Measurements from ENCODE around the gene MCTP2. TPM values are rescaled to one million over a fixed set of nuclear protein-coding genes. Genes with fewer than 3 reads are reported as not detected.

Gene MCTP2
- total RNA-seq, 1 donor from 2014 or later: 1.5 TPM

- H3K27me3 Mint-ChIP-seq (ENCODE audit: unreplicated experiment): peaks cover 4% of the 10 kb centered on the region
- no peak overlapping the region for H3K4me3 Mint-ChIP-seq (ENCODE audit: unreplicated experiment)
- TF ChIP-seq CTCF (IDR thresholded peaks at IDR 0.05; ENCODE audit: unreplicated experiment): peak; percentile 89
- peaks cover 24% of the 10 kb centered on the region for H3K4me1 Mint-ChIP-seq (ENCODE audit: unreplicated experiment)
- DNase-seq (ENCODE audit: low spot score): peak; percentile 45
- no peaks in the 10 kb centered on the region for H3K9me3 Mint-ChIP-seq (ENCODE audit: unreplicated experiment)
- no peak overlapping the region for H3K27ac Mint-ChIP-seq (ENCODE audit: unreplicated experiment)
- H3K36me3 Mint-ChIP-seq (ENCODE audit: low read depth, unreplicated experiment): no peaks in the 10 kb centered on the region
Observed at GRCh38 chr15:94327356-94327936, 96.1 kb downstream of the MCTP2 start.

- no peak for TF ChIP-seq CTCF (IDR thresholded peaks at IDR 0.05; ENCODE audit: unreplicated experiment)
- H3K27me3 Mint-ChIP-seq (ENCODE audit: unreplicated experiment): peaks cover 3% of the 10 kb centered on the region
- no peaks in the 10 kb centered on the region for H3K36me3 Mint-ChIP-seq (ENCODE audit: low read depth, unreplicated experiment)
- no peak overlapping the region for H3K4me3 Mint-ChIP-seq (ENCODE audit: unreplicated experiment)
- no peaks in the 10 kb centered on the region for H3K9me3 Mint-ChIP-seq (ENCODE audit: unreplicated experiment)
- peaks cover 7% of the 10 kb centered on the region for H3K4me1 Mint-ChIP-seq (ENCODE audit: unreplicated experiment)
- DNase-seq (ENCODE audit: low spot score): no peak
- no peak overlapping the region for H3K27ac Mint-ChIP-seq (ENCODE audit: unreplicated experiment)
Observed at GRCh38 chr15:94331731-94332130, 100.4 kb downstream of the MCTP2 start.

- no peaks in the 10 kb centered on the region for H3K36me3 Mint-ChIP-seq (ENCODE audit: low read depth, unreplicated experiment)
- no peak for DNase-seq (ENCODE audit: low spot score)
- H3K4me1 Mint-ChIP-seq (ENCODE audit: unreplicated experiment): peaks cover 7% of the 10 kb centered on the region
- no peak for TF ChIP-seq CTCF (IDR thresholded peaks at IDR 0.05; ENCODE audit: unreplicated experiment)
- H3K27me3 Mint-ChIP-seq (ENCODE audit: unreplicated experiment): no peaks in the 10 kb centered on the region
- H3K9me3 Mint-ChIP-seq (ENCODE audit: unreplicated experiment): no peaks in the 10 kb centered on the region
- H3K27ac Mint-ChIP-seq (ENCODE audit: unreplicated experiment): no peak overlapping the region
- H3K4me3 Mint-ChIP-seq (ENCODE audit: unreplicated experiment): no peak overlapping the region
Observed at GRCh38 chr15:94335616-94336015, 104.3 kb downstream of the MCTP2 start.

GRCh38 chr15:94336817-94337467 is 105.6 kb downstream of the MCTP2 start:
- no peak for TF ChIP-seq CTCF (IDR thresholded peaks at IDR 0.05; ENCODE audit: unreplicated experiment)
- DNase-seq (ENCODE audit: low spot score): no peak
- H3K27me3 Mint-ChIP-seq (ENCODE audit: unreplicated experiment): no peaks in the 10 kb centered on the region
- H3K27ac Mint-ChIP-seq (ENCODE audit: unreplicated experiment): no peak overlapping the region
- H3K36me3 Mint-ChIP-seq (ENCODE audit: low read depth, unreplicated experiment): no peaks in the 10 kb centered on the region
- H3K9me3 Mint-ChIP-seq (ENCODE audit: unreplicated experiment): no peaks in the 10 kb centered on the region
- H3K4me1 Mint-ChIP-seq (ENCODE audit: unreplicated experiment): peaks cover 2% of the 10 kb centered on the region
- H3K4me3 Mint-ChIP-seq (ENCODE audit: unreplicated experiment): no peak overlapping the region

- Mint-ChIP-seq H3K36me3 (ENCODE audit: low read depth, unreplicated experiment) (no peaks in the 10 kb centered on the region), H3K9me3 (ENCODE audit: unreplicated experiment) (no peaks in the 10 kb centered on the region), H3K27me3 (ENCODE audit: unreplicated experiment) (no peaks in the 10 kb centered on the region), H3K27ac (ENCODE audit: unreplicated experiment) (no peak overlapping the region), H3K4me3 (ENCODE audit: unreplicated experiment) (no peak overlapping the region), H3K4me1 (ENCODE audit: unreplicated experiment) (no peaks in the 10 kb centered on the region)
- no peak for DNase-seq (ENCODE audit: low spot score)
- no peak for TF ChIP-seq CTCF (IDR thresholded peaks at IDR 0.05; ENCODE audit: unreplicated experiment)
Observed at GRCh38 chr15:94338243-94338846, 107.0 kb downstream of the MCTP2 start.
